K562 (cell line): ENCODE data around the gene DNAJB1. TPM values are rescaled to one million over a fixed set of nuclear protein-coding genes. Genes with fewer than 3 reads are reported as not detected.

Source experiments
- ARNT ChIP-seq, 2 experiments: fragments of 450-650 bp; IDR thresholded peaks; 2 replicates each; pipeline ENCODE4 v1.6.1; 2016; ENCODE audit warnings: mild to moderate bottlenecking in 1 of 2
- CCNT2 ChIP-seq: IDR thresholded peaks from 2 replicates; pipeline ENCODE4 v1.6.1; 2011; ENCODE audit warnings: borderline replicate concordance, low read depth, mild to moderate bottlenecking, moderate library complexity, mixed read lengths, low read length; ENCODE audit not compliant: insufficient read length; ENCODE audit errors: extremely low read depth
- CREB1 ChIP-seq, 2 experiments: sonication (generic) in 1 of 2; formaldehyde crosslinking in 1 of 2; IDR thresholded peaks; 2 replicates each; pipeline versions ENCODE4 v1.6.1 to v1.8.0; 2012 to 2022; ENCODE audit warnings: inconsistent platforms in 1 of 2, mild to moderate bottlenecking in 1 of 2, missing genetic modification reagents in 1 of 2, moderate library complexity in 1 of 2
- CSDE1 ChIP-seq, 2 experiments: fragments of 450-650 bp; IDR thresholded peaks; 2 replicates each; pipeline ENCODE4 v1.6.1; 2016; ENCODE audit warnings: mild to moderate bottlenecking in 1 of 2
- FOXM1 ChIP-seq, 2 experiments: fragments of 450-650 bp in 1 of 2; sonication (generic) in 1 of 2; formaldehyde crosslinking in 1 of 2; IDR thresholded peaks; 2 replicates each; pipeline versions ENCODE4 v1.6.1 to v1.9.0; 2017 to 2022; ENCODE audit warnings: low read depth in 2 of 2, mild to moderate bottlenecking in 2 of 2, missing genetic modification reagents in 1 of 2, moderate library complexity in 1 of 2
- GATA2 ChIP-seq: sonication (generic); formaldehyde crosslinking; IDR thresholded peaks from 2 replicates; pipeline ENCODE4 v1.4.0; 2020; ENCODE audit warnings: mild to moderate bottlenecking, missing genetic modification reagents
- ILF3 ChIP-seq: fragments of 450-650 bp; IDR thresholded peaks from 2 replicates; pipeline ENCODE4 v1.6.1; 2018; ENCODE audit warnings: antibody characterized with exemption, mild to moderate bottlenecking, moderate library complexity, borderline replicate concordance
- NKRF ChIP-seq: fragments of 450-650 bp; IDR thresholded peaks from 2 replicates; pipeline ENCODE4 v1.6.1; 2016; ENCODE audit warnings: borderline replicate concordance
- NR2C2 ChIP-seq, 2 experiments: fragments of 200-800 bp in 1 of 2; sonication (Bioruptor generic) in 1 of 2; sonication (generic) in 1 of 2; formaldehyde crosslinking in 1 of 2; IDR thresholded peaks; 2 replicates each; pipeline versions ENCODE4 v1.6.1 to v1.8.0; 2016 to 2022; ENCODE audit warnings: mild to moderate bottlenecking in 1 of 2, missing compliant biosample characterization in 1 of 2, missing genetic modification characterization in 1 of 2, missing genetic modification reagents in 1 of 2
- POU5F1 ChIP-seq: fragments of 150-350 bp; IDR thresholded peaks from 2 replicates; pipeline ENCODE4 v1.6.1; 2014; ENCODE audit warnings: borderline replicate concordance, low read length, low read depth, mild to moderate bottlenecking; ENCODE audit not compliant: partially characterized antibody
- RREB1 ChIP-seq: fragments of 250-450 bp; sonication (Bioruptor Pico); IDR thresholded peaks from 2 replicates; pipeline ENCODE4 v1.4.0; 2020
- SNIP1 ChIP-seq: fragments of 450-650 bp; IDR thresholded peaks from 2 replicates; pipeline ENCODE4 v1.7.1; 2017; ENCODE audit warnings: low read depth, mild to moderate bottlenecking
- TCFL5 ChIP-seq: fragments of 250-450 bp; sonication (Bioruptor Pico); conservative IDR thresholded peaks from 2 replicates; pipeline ENCODE4 v1.6.1; 2021; ENCODE audit warnings: mild to moderate bottlenecking, moderate library complexity, matching md5 sums
- YY1 ChIP-seq, 3 experiments: IDR thresholded peaks; 2 replicates each; pipeline ENCODE4 v1.6.1; 2011; ENCODE audit warnings: low read length in 2 of 3, mild to moderate bottlenecking in 2 of 3, moderate library complexity in 2 of 3, borderline replicate concordance in 1 of 3, control low read depth in 1 of 3, low read depth in 1 of 3; ENCODE audit not compliant: insufficient read depth in 3 of 3, insufficient replicate concordance in 2 of 3, control insufficient read depth in 1 of 3, insufficient read length in 1 of 3; ENCODE audit errors: extremely low read depth in 1 of 3
- ZNF143 ChIP-seq: sonication (generic); formaldehyde crosslinking; IDR thresholded peaks from 2 replicates; pipeline ENCODE4 v1.9.0; 2022; ENCODE audit warnings: mild to moderate bottlenecking, missing genetic modification reagents
- ZNF175 ChIP-seq: fragments of 200-800 bp; sonication (Bioruptor generic); IDR thresholded peaks from 2 replicates; pipeline ENCODE4 v1.6.1; 2016; ENCODE audit warnings: low read depth, mild to moderate bottlenecking, missing genetic modification characterization, missing compliant biosample characterization
- ZNF408 ChIP-seq: fragments of 250-450 bp; sonication (Bioruptor Pico); IDR thresholded peaks from 2 replicates; pipeline ENCODE4 v1.4.0; 2020; ENCODE audit warnings: low read depth, mild to moderate bottlenecking, moderate library complexity
- polyA plus RNA-seq, 8 experiments: library from polyadenylated mRNA; depleted of rRNA in 4 of 8; stranded (reverse) in 5 of 8; unstranded in 3 of 8; fragments of >200 nt; fragmentation: Nextera tagmentation in 2 of 8; fragmentation: Illumina TruSeq in 1 of 8; extraction: Ambion mirVana in 2 of 8; extraction: Trizol in 1 of 8; gene quantifications; 2 replicates each; pipeline versions ENCODE4 v1.2.1 to v1.2.3, GENCODE V29; 2011 to 2014; ENCODE audit warnings: inconsistent platforms in 1 of 8, missing spikeins in 1 of 8
- total RNA-seq, 7 experiments: library from RNA; depleted of rRNA in 6 of 7; stranded (reverse); fragments of >200 nt in 6 of 7; fragmentation: Illumina TruSeq in 2 of 7; extraction: Trizol in 2 of 7; gene quantifications; 2 replicates each; pipeline versions ENCODE4 v1.2.1 to v1.2.3, GENCODE V29; 2011 to 2021; ENCODE audit warnings: low replicate concordance in 1 of 7
- TF ChIP-seq, protein P1 (sequence below), 2 experiments: fragments of 250-450 bp in 1 of 2; fragments of 450-650 bp in 1 of 2; sonication (Bioruptor Pico) in 1 of 2; IDR thresholded peaks; 2 replicates each; pipeline versions ENCODE4 v1.6.1 to v1.8.0; 2016 to 2021; ENCODE audit warnings: mild to moderate bottlenecking in 2 of 2, moderate library complexity in 2 of 2, missing compliant biosample characterization in 1 of 2, missing genetic modification characterization in 1 of 2

DNAJB1 gene
- total and polyA plus RNA-seq, 9 of the 15 experiments (the other 6 are each of a cell fraction or from before 2014, with no cell fraction given) = 13.2 to 113 (median 62.1) TPM

GRCh38 chr19:14530005-14530348 is 11.8 kb upstream of the DNAJB1 start (continued):
- TF ChIP-seq RREB1 = 0 out of 2 replicates have a peak, but pooled peaks have one; percentile 3
- TF ChIP-seq, protein P1, sequence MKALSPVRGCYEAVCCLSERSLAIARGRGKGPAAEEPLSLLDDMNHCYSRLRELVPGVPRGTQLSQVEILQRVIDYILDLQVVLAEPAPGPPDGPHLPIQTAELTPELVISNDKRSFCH (CRISPR knock-in tag; IDR thresholded peaks at IDR 0.05) = no peak
- TF ChIP-seq, protein P1 (tag; IDR thresholded peaks at IDR 0.05) = peak; percentile 52; the same call in 1 of the 2 replicates
- no peak for TF ChIP-seq TCFL5
- no peak for TF ChIP-seq ZNF143 (CRISPR knock-in tag)
- TF ChIP-seq CREB1 (IDR thresholded peaks at IDR 0.05) = no peak
- TF ChIP-seq CREB1 (CRISPR knock-in tag; IDR thresholded peaks at IDR 0.05) = no peak; the same call in 1 of the 2 replicates
- peak; percentile 49; the same call in 1 of the 2 replicates for TF ChIP-seq GATA2
- peak; percentile 50; the same call in 1 of the 2 replicates for TF ChIP-seq NKRF
- TF ChIP-seq ARNT (IDR thresholded peaks at IDR 0.05) = no peak
- TF ChIP-seq ILF3 = no peak
- TF ChIP-seq SNIP1 = no peak
- TF ChIP-seq FOXM1 (IDR thresholded peaks at IDR 0.05; ENCODE audit: low read depth) = no peak
- no peak for TF ChIP-seq FOXM1 (CRISPR knock-in tag; IDR thresholded peaks at IDR 0.05; ENCODE audit: low read depth)
- TF ChIP-seq CCNT2 = no peak
- TF ChIP-seq POU5F1 = no peak
- TF ChIP-seq ZNF175 = no peak
- TF ChIP-seq NR2C2 (CRISPR knock-in tag; IDR thresholded peaks at IDR 0.05) = no peak; the same call in 1 of the 2 replicates
- TF ChIP-seq NR2C2 (tag; IDR thresholded peaks at IDR 0.05) = peak; percentile 80; the same call in 1 of the 2 replicates
- TF ChIP-seq YY1 (IDR thresholded peaks at IDR 0.05; ENCODE audit: borderline replicate concordance in 1 of 3, control insufficient read depth in 1 of 3, extremely low read depth in 1 of 3, insufficient read depth in 3 of 3, insufficient read length in 1 of 3, insufficient replicate concordance in 2 of 3, low read depth in 1 of 3, low read length in 2 of 3) = no peak
- no peak for TF ChIP-seq CSDE1 (IDR thresholded peaks at IDR 0.05)
- TF ChIP-seq ZNF408 (CRISPR knock-in tag) = no peak
